DND-41 (cell line): ENCODE results near the gene DNAH3.

Experiments
- CTCF ChIP-seq: IDR thresholded peaks from 2 replicates; pipeline ENCODE4 v1.5.1; 2012; ENCODE audit warnings: borderline replicate concordance, low read length, moderate library complexity, mild to moderate bottlenecking; ENCODE audit not compliant: poor library complexity, severe bottlenecking; ENCODE audit errors: extremely low read depth
- EZH2 ChIP-seq: IDR thresholded peaks from 3 replicates; pipeline ENCODE4 v1.6.1; 2012; ENCODE audit warnings: borderline replicate concordance, low read depth, mild to moderate bottlenecking, moderate library complexity, low read length, inconsistent platforms; ENCODE audit not compliant: severe bottlenecking

GRCh38 chr16:21161211-21161610 lies 10.6 kb upstream of the DNAH3 start:
- TF ChIP-seq CTCF = no peak
- TF ChIP-seq EZH2 = no peak
